ENCODE measurements around the gene KRTAP10-2.
"Not testable (repeated sequence)": the region's sequence is repeated elsewhere in the genome, so short reads cannot be mapped to it uniquely, and the experiment has no call there.

KRTAP10-2 gene

GRCh38 chr21:44511938-44512275 lies 39.4 kb downstream of the KRTAP10-2 start:
- DNase-seq: no peak

- DNase-seq: no peak
Observed at GRCh38 chr21:44511219-44511937, 39.9 kb downstream of the KRTAP10-2 start.

GRCh38 chr21:44510508-44511218 lies 40.6 kb downstream of the KRTAP10-2 start:
- peak; percentile 64 for DNase-seq

- no peak for DNase-seq
Observed at GRCh38 chr21:44510109-44510507, 41.2 kb downstream of the KRTAP10-2 start.

GRCh38 chr21:44509539-44509938 lies 41.8 kb downstream of the KRTAP10-2 start:
- DNase-seq: no peak

- no peak for DNase-seq
Observed at GRCh38 chr21:44508711-44509445, 42.4 kb downstream of the KRTAP10-2 start.

GRCh38 chr21:44508426-44508710 lies 42.9 kb downstream of the KRTAP10-2 start:
- no peak for DNase-seq

- no peak for DNase-seq
Observed at GRCh38 chr21:44507673-44508425, 43.5 kb downstream of the KRTAP10-2 start.

GRCh38 chr21:44506279-44507255 lies 44.7 kb downstream of the KRTAP10-2 start:
- DNase-seq: no peak

- no peak for DNase-seq
Observed at GRCh38 chr21:44505673-44506278, 45.5 kb downstream of the KRTAP10-2 start.

GRCh38 chr21:44503901-44504399 lies 47.4 kb downstream of the KRTAP10-2 start:
- no peak for DNase-seq

- not testable (repeated sequence) for DNase-seq
Observed at GRCh38 chr21:44503006-44503889, 48.1 kb downstream of the KRTAP10-2 start.

GRCh38 chr21:44502171-44502958 lies 48.9 kb downstream of the KRTAP10-2 start:
- no peak for DNase-seq

Data from NCI-H1048 (cell line).